ACC112 (cell line): ENCODE data around the gene CHURC1.

Experiments used
- H2AFZ ChIP-seq: fragments of 200-600 bp; sonication (generic); one replicate; pipeline ENCODE4 v1.6.0; 2017; ENCODE audit warnings: antibody characterized with exemption, low read length; ENCODE audit not compliant: unreplicated experiment
- H3K27ac ChIP-seq: fragments of 200-600 bp; sonication (generic); 2 replicates; pipeline ENCODE4 v1.5.1; 2014; ENCODE audit warnings: low read depth, mild to moderate bottlenecking, antibody characterized with exemption, low read length, moderate library complexity
- H3K27me3 ChIP-seq: fragments of 200-600 bp; sonication (generic); 2 replicates; pipeline ENCODE4 v1.6.1; 2014; ENCODE audit warnings: mild to moderate bottlenecking, antibody characterized with exemption, low read length, moderate library complexity, mixed read lengths; ENCODE audit not compliant: insufficient read depth
- H3K36me3 ChIP-seq: fragments of 200-600 bp; sonication (generic); 2 replicates; pipeline ENCODE4 v1.6.1; 2016; ENCODE audit warnings: mild to moderate bottlenecking, antibody characterized with exemption, low read length, moderate library complexity, mixed read lengths; ENCODE audit not compliant: insufficient read depth
- H3K4me1 ChIP-seq: fragments of 200-600 bp; sonication (generic); one replicate; pipeline ENCODE4 v1.6.1; 2016; ENCODE audit warnings: low read length, mixed read lengths; ENCODE audit not compliant: insufficient read depth, unreplicated experiment, control insufficient read depth
- H3K4me3 ChIP-seq: fragments of 200-600 bp; sonication (generic); 2 replicates; pipeline ENCODE4 v1.5.1; 2014; ENCODE audit warnings: mild to moderate bottlenecking, low read depth, low read length
- H3K79me2 ChIP-seq: fragments of 200-600 bp; sonication (generic); one replicate; pipeline ENCODE4 v1.6.0; 2016; ENCODE audit warnings: low read length; ENCODE audit not compliant: control insufficient read depth, unreplicated experiment, insufficient read depth

Gene CHURC1

GRCh38 chr14:64938972-64939816, 24.9 kb downstream of the CHURC1 start:
- Histone ChIP-seq H3K4me1 (no peaks in the 10 kb centered on the region), H3K36me3 (no peaks in the 10 kb centered on the region), H3K27me3 (no peaks in the 10 kb centered on the region), H3K79me2 (no peaks in the 10 kb centered on the region), H3K27ac (no peak overlapping the region), H2AFZ (no peak overlapping the region), H3K4me3 (no peak overlapping the region)

GRCh38 chr14:64939817-64940190, 25.5 kb downstream of the CHURC1 start:
- Histone ChIP-seq H3K79me2 (no peaks in the 10 kb centered on the region), H3K4me3 (no peak overlapping the region), H3K27me3 (no peaks in the 10 kb centered on the region), H3K36me3 (no peaks in the 10 kb centered on the region), H3K27ac (no peak overlapping the region), H2AFZ (no peak overlapping the region), H3K4me1 (no peaks in the 10 kb centered on the region)

- Histone ChIP-seq H3K27ac (no peak overlapping the region), H3K4me1 (no peaks in the 10 kb centered on the region), H3K36me3 (no peaks in the 10 kb centered on the region), H3K4me3 (no peak overlapping the region), H3K27me3 (no peaks in the 10 kb centered on the region), H2AFZ (no peak overlapping the region), H3K79me2 (no peaks in the 10 kb centered on the region)
Observed at GRCh38 chr14:64940336-64940910, 26.2 kb downstream of the CHURC1 start.

- no peaks in the 10 kb centered on the region for H3K27me3 ChIP-seq
- no peak within 1 kb of the TSS for H3K27ac ChIP-seq
- H3K36me3 ChIP-seq: no peaks in the 10 kb centered on the region
- H2AFZ ChIP-seq: no peak within 1 kb of the TSS
- H3K4me1 ChIP-seq: no peaks in the 10 kb centered on the region
- no peaks in the 10 kb centered on the region for H3K79me2 ChIP-seq
- no peak within 1 kb of the TSS for H3K4me3 ChIP-seq
Observed at GRCh38 chr14:64942531-64943111, 28.4 kb downstream of the CHURC1 start, which contains the start of gene GPX2. TSS of gene GPX2 (minus strand) at chr14:64942745. CDS start at chr14:64942726, 19 bp downstream.

- Histone ChIP-seq H3K79me2 (no peaks in the 10 kb centered on the region), H3K27ac (no peak overlapping the region), H3K36me3 (no peaks in the 10 kb centered on the region), H2AFZ (no peak overlapping the region), H3K27me3 (no peaks in the 10 kb centered on the region), H3K4me1 (no peaks in the 10 kb centered on the region), H3K4me3 (no peak overlapping the region)
Observed at GRCh38 chr14:64943556-64943955, 29.3 kb downstream of the CHURC1 start.

GRCh38 chr14:64944041-64944440, 29.8 kb downstream of the CHURC1 start:
- no peaks in the 10 kb centered on the region for H3K4me1 ChIP-seq
- H2AFZ ChIP-seq: no peak overlapping the region
- H3K27ac ChIP-seq: no peak overlapping the region
- H3K79me2 ChIP-seq: no peaks in the 10 kb centered on the region
- no peak overlapping the region for H3K4me3 ChIP-seq
- H3K27me3 ChIP-seq: no peaks in the 10 kb centered on the region
- no peaks in the 10 kb centered on the region for H3K36me3 ChIP-seq

GRCh38 chr14:64944861-64945260, 30.6 kb downstream of the CHURC1 start:
- H3K36me3 ChIP-seq: no peaks in the 10 kb centered on the region
- no peaks in the 10 kb centered on the region for H3K79me2 ChIP-seq
- H3K27ac ChIP-seq: no peak overlapping the region
- no peak overlapping the region for H2AFZ ChIP-seq
- H3K4me3 ChIP-seq: no peak overlapping the region
- H3K27me3 ChIP-seq: no peaks in the 10 kb centered on the region
- no peaks in the 10 kb centered on the region for H3K4me1 ChIP-seq

- no peaks in the 10 kb centered on the region for H3K4me1 ChIP-seq
- H3K79me2 ChIP-seq: no peaks in the 10 kb centered on the region
- H3K27ac ChIP-seq: no peak overlapping the region
- no peaks in the 10 kb centered on the region for H3K27me3 ChIP-seq
- no peaks in the 10 kb centered on the region for H3K36me3 ChIP-seq
- no peak overlapping the region for H3K4me3 ChIP-seq
- H2AFZ ChIP-seq: no peak overlapping the region
Observed at GRCh38 chr14:64945431-64946178, 31.4 kb downstream of the CHURC1 start.

GRCh38 chr14:64946310-64947045, 32.2 kb downstream of the CHURC1 start:
- Histone ChIP-seq H2AFZ (no peak overlapping the region), H3K27ac (no peak overlapping the region), H3K36me3 (no peaks in the 10 kb centered on the region), H3K79me2 (no peaks in the 10 kb centered on the region), H3K4me1 (no peaks in the 10 kb centered on the region), H3K27me3 (no peaks in the 10 kb centered on the region), H3K4me3 (no peak overlapping the region)
